Stimulated activated CD8-positive, alpha-beta memory T cell treated with anti-CD3 and anti-CD28 coated beads, Interleukin-15, amount 100 ng/mL, for 4 hours (primary cell): ENCODE data around the gene TMPRSS9.
"Not testable (repeated sequence)": the region's sequence is repeated elsewhere in the genome, so short reads cannot be mapped to it uniquely, and the experiment has no call there.

Experiments used
- DNase-seq, 2 donors: peaks; one replicate each; pipeline ENCODE4 v3.0.0-alpha.2; 2020; ENCODE audit warnings: low read depth in 2 of 2

TMPRSS9 gene

DNA sequence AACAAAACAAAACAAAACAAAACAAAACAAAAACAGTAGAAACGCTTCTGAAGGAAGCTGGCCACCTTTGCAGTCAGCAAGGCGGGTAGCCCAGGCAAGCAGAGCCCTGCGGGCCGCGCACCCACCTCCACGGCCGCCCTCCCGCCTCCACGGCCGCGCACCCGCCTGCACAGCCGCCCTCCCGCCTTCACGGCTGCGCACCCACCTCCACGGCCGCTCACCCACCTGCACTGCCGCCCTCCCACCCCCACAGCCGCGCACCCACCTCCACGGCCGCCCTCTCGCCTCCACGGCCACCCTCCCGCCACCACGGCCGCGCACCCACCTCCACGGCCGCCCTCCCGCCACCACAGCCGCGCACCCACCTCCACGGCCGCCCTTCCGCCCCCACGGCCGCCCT lies 76.3 kb downstream of the TMPRSS9 start:
- DNase-seq: no peak

- DNase-seq: no peak
These were observed 76.9 kb downstream of the TMPRSS9 start for GRCh38 chr19:2436926-2437325.

GRCh38 chr19:2438178-2438577 lies 78.1 kb downstream of the TMPRSS9 start:
- DNase-seq: no peak

DNA sequence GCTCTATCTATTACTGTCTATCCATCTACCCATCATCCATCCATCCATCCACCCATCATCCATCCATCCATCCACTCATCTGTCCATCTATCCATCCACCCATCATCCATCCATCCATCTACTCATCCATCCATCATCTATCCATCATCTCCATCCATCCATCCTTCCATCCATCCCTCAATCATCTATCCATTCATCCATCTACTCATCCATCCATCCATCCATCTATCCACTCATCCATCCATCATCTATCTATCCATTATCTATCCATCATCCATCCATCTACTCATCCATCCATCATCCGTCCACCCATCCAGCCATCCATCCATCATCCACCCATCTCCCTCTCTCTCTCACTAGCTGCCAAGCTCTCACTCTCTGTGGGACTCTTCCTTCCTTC lies 80.5 kb downstream of the TMPRSS9 start:
- DNase-seq: no peak

- DNase-seq: no peak
These were observed 81.2 kb downstream of the TMPRSS9 start for GRCh38 chr19:2441096-2441752.

DNA sequence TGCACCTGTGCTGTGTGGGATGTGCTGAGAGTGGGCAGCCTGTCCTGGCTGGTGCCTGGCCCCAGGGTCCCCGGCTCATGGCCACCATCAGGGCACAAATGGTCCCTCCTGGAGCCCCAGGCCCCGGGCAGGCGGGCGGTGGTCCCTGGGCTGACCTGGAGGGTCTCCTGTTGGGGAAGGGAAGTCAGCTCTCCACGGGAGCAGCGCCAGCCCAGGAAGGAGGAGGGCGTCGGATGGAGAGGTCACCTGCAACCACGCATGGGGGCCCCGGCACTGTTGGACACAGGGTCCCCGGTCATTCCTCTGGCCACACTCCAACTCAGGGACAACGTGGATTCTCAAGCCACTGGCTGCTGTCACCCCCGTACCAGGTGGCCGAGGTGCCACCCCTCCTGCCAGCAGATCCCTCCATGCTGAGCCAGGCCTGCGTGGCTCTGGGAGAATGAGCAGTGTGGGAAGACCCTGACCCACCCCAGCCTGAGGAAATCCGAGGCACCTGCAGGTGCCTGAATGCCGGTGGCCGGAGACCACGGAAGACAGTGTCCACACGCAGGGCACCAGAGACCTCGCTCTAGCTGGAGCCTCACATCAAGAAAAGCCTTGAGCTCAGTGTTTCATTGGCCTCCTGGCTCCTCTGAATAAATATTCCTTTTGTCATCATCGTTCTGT lies 83.2 kb downstream of the TMPRSS9 start:
- no peak for DNase-seq

- no peak for DNase-seq
These were observed 83.7 kb downstream of the TMPRSS9 start for GRCh38 chr19:2443785-2444182.

DNA sequence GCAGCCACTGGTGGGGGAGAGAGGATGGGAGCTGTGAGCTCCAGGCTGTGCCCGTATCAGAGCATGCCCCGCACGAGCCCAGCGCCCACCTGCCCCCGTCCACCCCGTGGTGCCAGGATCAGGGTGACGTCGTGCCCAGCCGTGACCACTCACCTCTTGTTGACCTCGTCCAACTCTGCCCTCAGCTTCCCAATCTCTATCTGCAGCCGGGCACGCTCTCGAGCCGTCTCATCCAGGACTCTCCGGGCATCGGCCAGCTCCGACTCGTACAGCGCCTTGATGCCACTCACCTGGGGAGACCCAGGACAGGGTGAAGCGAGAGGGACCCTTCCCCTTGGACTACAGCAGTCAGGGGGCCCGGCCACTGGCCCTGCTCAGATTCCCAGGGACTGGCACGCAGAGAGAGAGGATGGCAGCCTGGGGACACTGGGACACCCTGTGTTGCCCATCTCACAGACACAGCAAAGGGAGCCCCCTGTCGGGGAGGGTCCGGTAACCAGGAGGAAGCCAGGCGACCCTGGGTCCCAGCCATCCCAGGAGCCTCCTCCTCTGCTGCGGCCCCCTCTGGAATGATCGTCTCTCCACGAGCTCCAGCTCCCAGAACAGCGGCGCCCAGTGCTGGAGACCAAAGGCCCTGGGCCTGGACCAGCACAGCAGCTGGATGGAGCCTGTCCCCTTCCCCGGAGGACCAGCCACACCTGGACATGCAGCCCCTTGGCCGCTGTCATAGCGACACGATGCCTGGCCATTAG lies 84.4 kb downstream of the TMPRSS9 start:
- DNase-seq: no peak

- DNase-seq: no peak
These were observed 86.3 kb downstream of the TMPRSS9 start for GRCh38 chr19:2446381-2446780.

GRCh38 chr19:2449019-2449418 lies 89.0 kb downstream of the TMPRSS9 start:
- no peak for DNase-seq

DNA sequence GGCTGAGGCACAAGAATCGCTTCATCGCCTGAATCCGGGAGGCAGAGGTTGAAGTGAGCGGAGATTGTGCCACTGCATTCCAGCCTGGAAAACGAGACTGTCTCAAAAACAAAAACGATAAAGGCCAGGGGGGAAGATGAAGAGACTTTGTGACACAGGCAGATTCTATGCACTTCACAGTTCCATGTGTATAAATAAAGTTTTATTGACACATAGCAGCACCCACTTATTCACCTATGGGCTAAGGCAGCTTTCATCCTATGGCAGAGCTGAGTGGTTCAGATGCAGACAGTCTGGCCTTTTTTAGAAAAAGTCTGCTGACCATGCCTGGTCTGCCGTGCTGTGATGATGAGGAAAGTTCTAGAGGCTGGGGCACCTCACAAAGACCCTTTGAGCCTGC lies 91.1 kb downstream of the TMPRSS9 start:
- DNase-seq: no peak

DNA sequence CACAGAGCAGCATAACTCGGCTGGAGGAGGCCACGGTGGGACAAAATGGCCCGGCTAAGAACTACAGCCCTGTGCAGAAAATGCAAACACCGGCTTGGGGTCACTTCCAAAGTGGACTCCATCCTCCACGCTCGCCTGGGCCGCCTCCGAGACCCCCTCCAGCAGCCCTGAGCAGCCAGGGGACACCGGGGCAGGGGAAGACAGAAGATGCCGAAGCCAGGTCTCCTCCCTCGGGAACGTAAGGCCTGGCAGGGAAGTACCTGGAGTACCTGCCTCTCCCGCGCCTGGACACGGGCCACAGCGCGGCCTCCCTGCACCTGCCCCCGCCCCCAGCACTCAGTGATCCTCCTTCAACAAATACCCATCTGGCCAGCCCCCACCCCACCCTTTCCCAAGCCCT lies 91.7 kb downstream of the TMPRSS9 start:
- no peak for DNase-seq

- DNase-seq: no peak
These were observed 93.5 kb downstream of the TMPRSS9 start for GRCh38 chr19:2453431-2454025.

GRCh38 chr19:2454199-2454961 lies 94.3 kb downstream of the TMPRSS9 start:
- no peak for DNase-seq

DNA sequence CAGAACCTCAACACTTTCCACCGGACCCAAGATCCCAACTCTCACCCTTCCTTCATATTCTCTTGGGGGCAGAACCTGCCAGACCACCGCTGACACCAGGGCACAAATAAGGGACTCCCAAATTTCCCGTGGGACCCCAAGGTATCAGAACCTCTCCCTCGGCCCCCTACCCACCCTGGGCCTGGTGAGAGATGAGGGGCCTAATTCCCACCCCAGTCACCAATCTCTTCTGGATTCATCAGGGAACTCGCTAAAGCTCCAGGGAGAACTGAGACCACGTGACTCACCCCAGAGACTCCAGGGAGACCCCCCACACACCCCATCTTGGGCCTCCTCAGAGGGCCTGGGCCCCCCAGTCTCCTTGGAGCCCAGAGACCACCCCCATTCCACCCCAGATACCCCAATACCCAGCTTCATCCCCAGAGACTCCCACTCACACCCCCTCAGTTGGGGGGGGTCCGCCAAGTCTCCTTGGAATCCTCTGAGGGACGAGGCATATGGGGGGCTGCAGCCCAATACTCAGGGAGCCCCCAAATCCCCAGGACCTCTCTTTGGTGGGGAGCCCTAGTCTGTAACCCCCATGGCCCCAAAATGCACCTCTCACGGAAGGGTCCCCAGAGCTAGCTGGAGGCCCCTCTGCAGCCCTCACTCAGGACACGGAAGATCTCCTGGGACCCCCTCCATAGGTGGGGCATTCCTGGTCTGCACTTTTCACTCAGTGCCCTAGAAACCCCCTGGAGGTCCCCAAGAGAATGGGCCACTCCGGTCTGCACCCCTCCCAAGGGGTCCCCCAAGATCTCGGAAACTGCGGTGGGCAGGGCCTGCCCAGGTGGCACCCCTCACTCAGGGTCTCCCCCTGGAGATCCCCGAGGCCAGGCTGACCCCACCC lies 95.1 kb downstream of the TMPRSS9 start:
- DNase-seq: no peak

DNA sequence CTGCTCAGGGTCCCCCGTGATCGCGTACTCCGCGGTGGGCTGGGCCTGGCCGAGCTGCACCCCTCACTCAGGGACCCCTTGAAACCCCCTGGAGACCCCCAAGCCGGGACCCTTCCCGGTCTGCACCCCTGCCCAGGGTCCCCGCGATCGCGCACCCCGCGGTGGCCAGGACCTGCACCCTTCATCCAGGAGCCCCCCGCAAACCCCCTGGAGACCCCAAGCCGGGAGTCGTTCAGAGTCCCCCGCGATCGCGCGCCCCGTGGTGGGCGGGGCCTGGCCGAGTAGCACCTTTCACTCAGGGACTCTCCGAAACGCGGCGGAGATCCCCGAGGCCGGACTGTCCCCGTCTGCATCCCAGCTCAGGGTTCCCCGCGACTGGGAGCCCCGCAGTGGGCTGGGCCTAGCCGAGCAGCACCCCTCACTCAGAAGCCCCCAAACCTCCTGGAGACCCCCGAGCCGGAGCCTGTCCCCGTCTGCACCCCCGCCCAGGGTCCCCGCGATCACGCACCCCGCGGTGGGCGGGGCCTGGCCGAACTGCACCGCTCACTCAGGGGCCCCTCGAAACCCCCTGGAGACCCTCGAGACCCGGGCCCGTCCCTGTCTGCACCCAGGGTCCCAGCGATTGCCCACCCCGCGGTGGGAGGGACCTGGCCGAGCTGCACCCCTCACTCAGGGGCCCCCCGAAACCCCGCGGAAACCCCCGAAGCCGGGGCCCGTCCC lies 95.9 kb downstream of the TMPRSS9 start:
- DNase-seq: no peak

GRCh38 chr19:2457394-2458037 lies 97.5 kb downstream of the TMPRSS9 start:
- no peak for DNase-seq

GRCh38 chr19:2458054-2458453 lies 98.0 kb downstream of the TMPRSS9 start:
- no peak for DNase-seq

DNA sequence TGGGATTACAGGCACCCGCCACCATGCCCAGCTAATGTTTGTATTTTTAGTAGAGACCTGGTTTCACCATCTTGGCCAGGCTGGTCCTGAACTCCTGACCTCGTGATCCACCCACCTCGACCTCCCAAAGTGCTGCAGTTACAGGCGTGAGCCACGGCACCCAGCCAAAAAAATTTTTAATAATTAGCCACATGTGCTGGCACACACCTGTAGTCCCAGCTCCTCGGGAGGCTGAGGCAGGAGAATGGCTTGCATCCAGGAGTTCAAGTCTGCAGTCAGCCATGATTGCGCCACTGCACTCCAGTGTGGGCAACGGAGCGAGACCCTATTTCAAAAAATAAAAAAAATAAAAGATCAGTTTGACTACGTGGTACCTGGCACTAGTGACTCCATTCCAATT lies 98.7 kb downstream of the TMPRSS9 start:
- not testable (repeated sequence) for DNase-seq

GRCh38 chr19:2460245-2460644 lies 100.2 kb downstream of the TMPRSS9 start:
- DNase-seq: no peak
